ENCODE data around the gene DTX3L.

The DTX3L gene

GRCh38 chr3:122564155-122564912 is at the start of gene DTX3L, which contains the start of gene PARP9:
TSS of gene DTX3L (plus strand) at chr3:122564338. CDS start at chr3:122564427, 89 bp downstream.
TSS of gene PARP9 (minus strand) at chr3:122564300. CDS start at chr3:122559620, 4,680 bp downstream.
- DNase-seq = peak; percentile 95 to 96

- DNase-seq = no peak
Measured at GRCh38 chr3:122515020-122515468, 49.1 kb upstream of the DTX3L start.

GRCh38 chr3:122515870-122516269 is 48.3 kb upstream of the DTX3L start:
- DNase-seq = no peak

- no peak for DNase-seq
Measured at GRCh38 chr3:122516846-122517360, 47.2 kb upstream of the DTX3L start.

GRCh38 chr3:122519693-122520092 is 44.4 kb upstream of the DTX3L start:
- no peak for DNase-seq

- DNase-seq = no peak
Measured at GRCh38 chr3:122520861-122521260, 43.3 kb upstream of the DTX3L start.

GRCh38 chr3:122523317-122523716 is 40.8 kb upstream of the DTX3L start:
- DNase-seq = no peak

GRCh38 chr3:122530164-122530563 is 34.0 kb upstream of the DTX3L start:
- no peak for DNase-seq

- DNase-seq = no peak
Measured at GRCh38 chr3:122533480-122533879, 30.7 kb upstream of the DTX3L start.

- DNase-seq = no peak
Measured at GRCh38 chr3:122533931-122534334, 30.2 kb upstream of the DTX3L start.

GRCh38 chr3:122535964-122536631 is 28.0 kb upstream of the DTX3L start:
- DNase-seq = no peak

GRCh38 chr3:122536632-122537001 is 27.5 kb upstream of the DTX3L start:
- no peak for DNase-seq

- no peak for DNase-seq
Measured at GRCh38 chr3:122538956-122539490, 25.1 kb upstream of the DTX3L start.

GRCh38 chr3:122546151-122546550 is 18.0 kb upstream of the DTX3L start:
- no peak for DNase-seq

- no peak for DNase-seq
Measured at GRCh38 chr3:122548076-122548475, 16.1 kb upstream of the DTX3L start.

- DNase-seq = no peak
Measured at GRCh38 chr3:122548619-122549018, 15.5 kb upstream of the DTX3L start.

GRCh38 chr3:122553171-122553570 is 11.0 kb upstream of the DTX3L start:
- DNase-seq = no peak

- no peak for DNase-seq
Measured at GRCh38 chr3:122555275-122556071, 8.7 kb upstream of the DTX3L start.

- no peak for DNase-seq
Measured at GRCh38 chr3:122557356-122557755, 6.8 kb upstream of the DTX3L start.

GRCh38 chr3:122558605-122559004 is 5.5 kb upstream of the DTX3L start:
- no peak for DNase-seq

GRCh38 chr3:122559906-122560305 is 4.2 kb upstream of the DTX3L start:
- DNase-seq = no peak

GRCh38 chr3:122560680-122561079 is 3.5 kb upstream of the DTX3L start:
- peak; percentile 70 to 84 for DNase-seq
